ENCODE data around the gene CEP63.
"Not testable (repeated sequence)": the region's sequence is repeated elsewhere in the genome, so short reads cannot be mapped to it uniquely, and the experiment has no call there.

The CEP63 gene

DNA sequence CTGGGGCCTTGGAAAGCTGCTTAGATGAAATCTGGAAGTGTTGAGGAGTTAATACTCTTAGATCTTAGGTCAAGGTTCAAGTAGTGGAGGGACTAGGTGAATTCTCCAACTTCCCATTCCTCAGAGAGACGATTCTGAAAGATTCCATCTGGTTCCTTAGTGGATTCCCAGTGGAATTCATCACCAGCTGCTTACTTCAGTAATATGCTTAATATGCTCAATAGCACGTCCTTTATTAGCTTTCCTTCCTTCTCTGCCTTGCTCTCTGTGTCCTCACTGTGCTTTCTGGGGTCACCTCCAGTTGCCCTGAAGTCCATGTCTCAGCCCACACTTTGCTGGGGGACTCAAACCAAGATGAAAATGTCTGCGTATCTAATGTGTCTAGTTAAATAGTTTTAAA, 31.0 kb downstream of the CEP63 start:
- no peak for DNase-seq (ENCODE audit: low read depth)

- DNase-seq (ENCODE audit: low read depth) = no peak
Observed at GRCh38 chr3:134517791-134518190, 31.9 kb downstream of the CEP63 start.

GRCh38 chr3:134522541-134522940, 36.7 kb downstream of the CEP63 start:
- DNase-seq (ENCODE audit: low read depth) = no peak

- DNase-seq (ENCODE audit: low read depth) = no peak
Observed at GRCh38 chr3:134525293-134525692, 39.4 kb downstream of the CEP63 start.

- DNase-seq (ENCODE audit: low read depth) = no peak
Observed at GRCh38 chr3:134526319-134526718, 40.5 kb downstream of the CEP63 start.

- DNase-seq (ENCODE audit: low read depth) = no peak
Observed at GRCh38 chr3:134527037-134527436, 41.2 kb downstream of the CEP63 start.

DNA sequence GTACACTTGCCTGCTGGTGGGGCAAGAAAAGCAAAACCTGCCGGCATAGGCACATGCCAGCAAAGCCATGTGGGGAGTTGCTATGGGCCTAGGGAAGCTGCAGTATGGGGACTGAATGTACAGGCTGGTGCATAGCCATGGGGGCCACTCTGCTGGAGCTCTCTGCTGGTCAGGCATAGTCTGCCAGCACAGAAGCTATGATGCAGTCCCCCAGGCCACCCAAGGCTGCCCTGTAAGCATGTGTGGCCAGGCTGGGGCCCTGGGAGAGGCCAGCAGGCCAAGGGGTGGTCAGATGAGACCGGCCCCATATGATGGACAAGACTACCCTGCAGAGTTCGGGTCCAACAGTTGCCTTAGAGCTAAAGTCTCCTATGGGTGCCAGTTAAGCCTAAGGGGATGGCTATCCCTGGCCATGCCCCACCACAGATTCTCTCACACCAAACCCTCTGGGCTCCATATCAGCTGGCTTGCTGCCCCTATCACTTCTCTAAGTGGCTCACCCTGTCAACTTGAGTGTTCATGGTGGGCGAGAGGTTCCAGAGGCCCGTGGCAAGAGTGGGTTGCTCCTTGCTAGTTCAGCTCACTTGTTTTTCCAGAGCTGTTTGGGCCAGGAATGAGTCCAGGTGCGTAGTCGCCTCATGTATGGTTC, 41.8 kb downstream of the CEP63 start:
- DNase-seq (ENCODE audit: low read depth) = no peak

DNA sequence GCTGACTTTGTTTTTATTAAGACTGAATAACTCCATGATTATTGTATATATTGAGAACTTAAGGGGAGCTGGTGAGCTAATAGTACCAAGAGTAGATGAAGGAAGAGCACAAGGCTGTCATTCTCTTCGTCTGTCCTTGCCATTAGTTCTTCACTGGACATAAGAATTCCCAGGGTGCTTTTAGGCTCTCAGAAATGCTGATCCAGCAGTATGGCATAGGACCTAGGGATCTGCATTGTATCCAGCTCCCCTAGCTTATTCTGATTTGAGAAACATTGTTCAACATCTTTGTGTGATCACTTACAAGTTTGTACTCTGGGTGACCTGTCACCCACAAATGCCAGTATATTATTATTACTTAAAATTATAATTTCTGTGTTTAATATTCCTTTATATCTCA, 47.6 kb downstream of the CEP63 start:
- no peak for DNase-seq (ENCODE audit: low read depth)

DNA sequence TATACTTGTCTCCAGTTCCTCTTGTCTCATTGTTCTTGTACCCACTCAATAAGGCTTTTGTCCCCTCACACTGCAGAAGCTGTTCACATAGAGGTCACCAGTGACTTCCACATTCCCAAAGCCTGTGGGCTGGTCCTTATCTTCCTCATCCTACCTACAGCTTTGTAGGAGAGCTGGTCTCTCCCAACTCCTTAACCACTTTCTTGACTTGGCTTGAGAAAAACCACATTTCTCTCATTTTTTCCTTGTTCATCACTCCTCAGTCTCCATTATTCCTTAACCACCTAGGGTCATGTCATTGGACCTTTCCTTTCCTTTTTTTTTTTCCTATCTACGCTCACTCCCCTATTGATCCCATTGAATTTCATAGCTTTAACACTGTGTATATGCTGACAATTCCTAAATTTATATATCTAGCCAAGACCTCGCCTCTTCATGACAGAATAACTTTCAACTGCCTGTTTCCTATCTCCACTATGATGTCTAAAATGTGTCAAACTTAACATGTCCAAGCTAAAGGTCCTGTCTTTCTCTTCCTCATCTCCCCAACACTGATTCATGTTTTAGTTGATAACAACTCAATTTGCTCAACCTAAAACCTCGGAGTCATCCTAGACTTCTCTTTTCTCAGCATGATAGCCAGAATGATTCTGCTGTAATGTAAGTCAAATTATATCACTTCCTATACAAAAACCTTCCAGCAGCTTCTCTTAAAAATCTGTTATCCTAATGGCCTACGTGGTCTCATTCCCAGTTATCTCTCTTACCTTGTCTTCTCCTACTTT, 49.5 kb downstream of the CEP63 start:
- DNase-seq (ENCODE audit: low read depth) = no peak

- DNase-seq (ENCODE audit: low read depth) = no peak
Observed at GRCh38 chr3:134536781-134537180, 50.9 kb downstream of the CEP63 start.

DNA sequence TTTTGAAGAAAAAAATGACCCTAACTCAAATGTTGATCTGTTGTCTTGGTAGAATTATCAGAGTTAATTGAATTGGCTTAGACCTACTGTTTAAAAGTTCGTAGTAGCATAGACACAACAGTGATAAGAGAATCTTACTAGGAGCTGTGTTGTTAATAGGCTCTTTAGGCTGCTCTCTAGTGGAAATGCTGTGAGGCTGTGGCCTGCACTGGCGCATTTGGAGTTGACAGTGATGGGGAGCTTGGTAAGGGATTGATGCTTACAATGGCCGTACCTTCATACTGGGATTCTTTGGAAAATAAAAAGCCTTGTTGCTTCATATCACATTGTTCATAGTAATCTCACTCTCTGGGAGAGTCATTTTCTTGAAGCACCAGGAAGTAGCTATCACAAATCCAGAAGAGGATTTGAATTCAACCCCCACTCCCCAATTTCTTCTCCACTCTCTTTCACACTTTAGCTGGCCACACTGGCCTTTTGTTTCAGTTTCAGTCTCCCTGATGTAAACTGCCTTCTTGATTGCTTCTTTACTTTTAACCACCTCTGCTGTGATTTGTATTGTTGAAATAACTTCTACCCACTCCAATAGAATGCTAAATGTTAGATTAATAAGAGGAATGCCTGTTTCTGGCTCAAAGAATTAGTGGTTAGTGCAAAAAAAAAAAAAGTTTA, 56.6 kb downstream of the CEP63 start:
- DNase-seq (ENCODE audit: low read depth) = no peak

DNA sequence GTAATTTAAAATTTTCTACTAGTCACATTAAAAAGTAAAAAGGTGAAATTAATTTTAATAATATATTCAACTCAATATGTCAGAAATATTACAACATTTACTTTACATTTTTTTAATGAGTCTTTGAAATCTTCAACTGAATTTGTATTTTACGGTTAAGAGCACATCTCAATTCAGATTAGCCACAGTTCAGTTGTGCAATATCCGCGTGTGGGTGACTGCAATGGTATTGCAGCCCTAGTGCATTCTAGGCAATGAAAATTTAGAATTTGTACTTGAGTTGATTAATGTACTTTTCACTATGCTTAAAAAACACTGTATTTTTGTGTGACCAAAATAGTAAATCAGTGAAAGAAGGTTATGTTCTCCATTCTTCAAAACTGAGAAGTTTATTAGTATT, 57.3 kb downstream of the CEP63 start:
- no peak for DNase-seq (ENCODE audit: low read depth)

DNA sequence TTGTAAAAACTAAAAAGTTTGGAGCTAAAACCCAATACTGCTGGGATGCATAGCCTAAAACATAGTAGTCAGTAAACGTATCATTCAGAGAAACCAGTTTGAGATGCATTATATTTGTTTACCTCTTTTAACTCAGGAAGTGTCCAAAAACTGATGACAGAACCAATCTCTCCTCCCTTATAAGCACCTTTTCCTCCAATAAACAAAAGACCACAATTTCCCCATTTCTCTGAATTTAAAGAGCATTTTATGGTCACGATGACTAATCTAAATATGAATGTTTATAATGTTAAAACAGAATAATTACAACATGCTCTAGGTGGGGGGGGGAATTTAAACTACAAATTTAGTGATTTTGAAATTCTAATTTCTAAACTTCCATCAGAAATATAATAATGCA, 58.5 kb downstream of the CEP63 start:
- no peak for DNase-seq (ENCODE audit: low read depth)

DNA sequence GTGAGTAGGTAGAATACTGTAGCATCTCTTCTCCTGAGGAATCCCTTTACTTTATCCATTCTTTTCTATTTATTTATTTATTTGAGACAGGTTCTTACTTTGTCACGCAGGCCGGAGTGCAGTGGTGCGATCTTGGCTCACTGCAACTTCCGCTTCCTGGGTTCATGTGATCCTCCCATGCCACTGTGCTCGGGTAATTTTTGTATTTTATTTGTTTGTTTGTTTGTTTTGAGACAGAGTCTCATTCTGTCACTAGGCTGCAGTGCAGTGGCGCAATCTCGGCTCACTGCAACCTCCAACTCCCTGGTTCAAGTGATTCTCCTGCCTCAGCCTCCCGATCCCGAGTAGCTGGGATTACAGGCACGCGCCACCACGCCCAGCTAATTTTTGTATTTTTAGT, 58.9 kb downstream of the CEP63 start:
- DNase-seq (ENCODE audit: low read depth) = not testable (repeated sequence)

- DNase-seq (ENCODE audit: low read depth) = no peak
Observed at GRCh38 chr3:134545818-134546217, 60.0 kb downstream of the CEP63 start.

GRCh38 chr3:134552784-134553183, 66.9 kb downstream of the CEP63 start:
- no peak for DNase-seq (ENCODE audit: low read depth)

DNA sequence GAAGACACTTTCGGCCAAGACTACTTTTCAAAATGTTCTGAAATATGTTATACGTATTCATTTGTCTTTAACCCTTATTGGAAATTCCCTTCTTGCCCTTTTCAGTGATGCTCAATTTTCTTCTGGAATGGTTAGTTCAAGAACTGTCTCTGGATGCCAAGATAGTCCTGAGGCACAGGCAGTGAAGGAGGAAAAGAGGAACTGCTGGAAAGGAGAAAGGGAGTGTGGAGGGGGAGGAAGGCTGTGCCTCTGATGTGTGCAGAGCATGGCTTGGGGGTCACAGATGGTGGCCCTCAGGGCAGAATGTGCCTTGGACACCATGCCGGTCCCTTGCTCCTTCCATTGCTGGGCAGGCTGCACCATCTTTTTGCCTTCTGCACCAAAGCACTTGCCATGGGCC, 73.7 kb downstream of the CEP63 start:
- no peak for DNase-seq (ENCODE audit: low read depth)

GRCh38 chr3:134562055-134562454, 76.2 kb downstream of the CEP63 start:
- no peak for DNase-seq (ENCODE audit: low read depth)

DNA sequence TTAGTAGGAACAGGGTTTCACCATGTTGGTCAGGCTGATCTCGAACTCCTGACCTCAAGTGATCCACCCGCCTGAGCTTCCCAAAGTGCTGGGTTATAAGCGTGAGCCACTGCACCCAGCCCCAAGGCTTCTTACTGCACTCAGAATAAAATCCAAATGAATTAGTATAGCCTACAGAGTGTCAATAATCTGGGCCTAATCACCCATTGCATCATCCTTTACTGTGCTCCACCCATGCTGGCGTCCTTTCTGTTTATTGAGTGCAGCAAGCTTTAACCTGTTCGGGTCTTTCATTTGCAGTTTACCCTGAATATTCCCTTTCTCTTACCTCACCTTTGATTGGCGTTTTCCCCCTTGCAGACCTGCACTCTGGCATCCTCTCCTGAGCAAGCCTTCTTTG, 77.7 kb downstream of the CEP63 start:
- no peak for DNase-seq (ENCODE audit: low read depth)

GRCh38 chr3:134564991-134565390, 79.1 kb downstream of the CEP63 start:
- no peak for DNase-seq (ENCODE audit: low read depth)

DNA sequence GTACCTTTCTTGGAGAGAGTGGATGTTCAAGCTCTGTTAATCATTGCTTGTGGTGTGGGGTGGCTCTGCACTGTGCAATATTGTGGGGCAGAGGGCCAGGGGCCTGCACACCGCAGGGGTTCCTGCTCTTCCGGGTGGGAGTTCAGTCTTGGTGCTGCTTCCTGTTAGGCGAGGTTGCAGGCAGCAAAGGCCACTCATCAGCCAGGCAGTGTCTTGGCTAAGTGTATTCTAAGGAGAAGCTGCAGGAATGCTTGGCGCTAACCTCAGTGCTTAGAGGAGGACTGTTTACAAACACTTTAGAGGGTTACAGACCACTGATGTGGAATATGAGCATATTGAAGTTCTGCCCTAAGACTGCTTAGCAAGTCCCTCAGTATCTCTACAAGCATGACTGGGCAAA, 81.7 kb downstream of the CEP63 start:
- no peak for DNase-seq (ENCODE audit: low read depth)

- DNase-seq (ENCODE audit: low read depth) = no peak
Observed at GRCh38 chr3:134568790-134569189, 82.9 kb downstream of the CEP63 start.

- DNase-seq (ENCODE audit: low read depth) = not testable (repeated sequence)
Observed at GRCh38 chr3:134569899-134570298, 84.0 kb downstream of the CEP63 start.
